IMR-90 (cell line): ENCODE results near the gene CRYBA4. TPM values are rescaled to one million over a fixed set of nuclear protein-coding genes. Genes with fewer than 3 reads are reported as not detected.

Experiments
- ATAC-seq: fragments of 200-7000 bp; cut with Tn5 transposase; 2 replicates; pipeline ENCODE4 v1.9.1; 2020; ENCODE audit warnings: low read depth, mild to moderate bottlenecking, moderate library complexity
- BruUV-seq: library from RNA; stranded (reverse); fragments of 400-500 nt; replicated peaks from 2 replicates; lab custom pipeline; 2021; lab: Mats Ljungman, UMichigan
- CTCF ChIA-PET: fragments of 300-600 bp; formaldehyde crosslinking; extraction: SDS; loops from one replicate; lab custom pipeline; 2021; ENCODE audit warnings: antibody characterized with exemption; lab: Yijun Ruan, JAX
- POLR2A ChIA-PET: fragments of 300-600 bp; sonication (Branson Sonifier 250); formaldehyde crosslinking; loops from one replicate; lab custom pipeline; 2022; ENCODE audit warnings: antibody characterized with exemption; ENCODE audit not compliant: unreplicated experiment; lab: Charles Lee
- DNase-seq: peaks from one replicate; pipeline ENCODE4 v3.0.0; 2013
- H2AFZ ChIP-seq: replicated peaks from 2 replicates; pipeline ENCODE3; 2013; ENCODE audit warnings: low read length, mild to moderate bottlenecking; ENCODE audit not compliant: poor library complexity
- H2AK5ac ChIP-seq: 2 replicates; pipeline ENCODE4 v1.6.1; 2013; ENCODE audit warnings: low read depth, low read length, inconsistent platforms
- H2AK9ac ChIP-seq: replicated peaks from 2 replicates; pipeline ENCODE3; 2013; ENCODE audit warnings: mild to moderate bottlenecking, low read depth, low read length, moderate library complexity; ENCODE audit not compliant: poor library complexity
- H2BK120ac ChIP-seq: 2 replicates; pipeline ENCODE4 v1.6.1; 2013; ENCODE audit warnings: low read depth, low read length, inconsistent platforms
- H2BK15ac ChIP-seq: 3 replicates; pipeline ENCODE4 v1.6.1; 2013; ENCODE audit warnings: low read depth, low read length, inconsistent platforms
- H2BK20ac ChIP-seq: 2 replicates; pipeline ENCODE4 v1.6.1; 2013; ENCODE audit warnings: low read depth, mild to moderate bottlenecking, inconsistent platforms, low read length, moderate library complexity
- H2BK5ac ChIP-seq: 2 replicates; pipeline ENCODE4 v1.6.1; 2013; ENCODE audit warnings: mild to moderate bottlenecking, low read depth, low read length, inconsistent platforms; ENCODE audit not compliant: poor library complexity, severe bottlenecking
- H3K14ac ChIP-seq: replicated peaks from 2 replicates; pipeline ENCODE4 v1.6.1; 2013; ENCODE audit warnings: low read depth, low read length, inconsistent platforms
- H3K18ac ChIP-seq: 2 replicates; pipeline ENCODE4 v1.6.1; 2013; ENCODE audit warnings: low read depth, low read length, control low read depth
- H3K23ac ChIP-seq: 2 replicates; pipeline ENCODE4 v1.6.1; 2013; ENCODE audit warnings: low read depth, low read length, inconsistent platforms
- H3K27ac ChIP-seq: 2 replicates; pipeline ENCODE4 v1.5.1; 2013; ENCODE audit warnings: mild to moderate bottlenecking, control low read depth, low read length; ENCODE audit not compliant: insufficient read depth
- H3K27me3 ChIP-seq: 2 replicates; pipeline ENCODE4 v1.6.1; 2013; ENCODE audit warnings: low read length; ENCODE audit not compliant: control insufficient read depth, insufficient read depth
- H3K36me3 ChIP-seq: 2 replicates; pipeline ENCODE4 v1.6.1; 2013; ENCODE audit warnings: low read length, mixed read lengths; ENCODE audit not compliant: control insufficient read depth, insufficient read depth
- H3K4ac ChIP-seq: 2 replicates; pipeline ENCODE4 v1.6.1; 2013; ENCODE audit warnings: low read depth, low read length, inconsistent platforms
- H3K4me1 ChIP-seq: 2 replicates; pipeline ENCODE4 v1.6.1; 2013; ENCODE audit warnings: low read length, mixed read lengths; ENCODE audit not compliant: control insufficient read depth, insufficient read depth
- H3K4me2 ChIP-seq: 2 replicates; pipeline ENCODE4 v1.6.1; 2013; ENCODE audit warnings: low read depth, mild to moderate bottlenecking, control low read depth, low read length, moderate library complexity
- H3K4me3 ChIP-seq: 2 replicates; pipeline ENCODE4 v1.5.1; 2013; ENCODE audit warnings: low read depth, mild to moderate bottlenecking, control low read depth, low read length, moderate library complexity; ENCODE audit not compliant: insufficient read depth
- H3K56ac ChIP-seq: 2 replicates; pipeline ENCODE4 v1.6.1; 2013; ENCODE audit warnings: low read length, inconsistent platforms; ENCODE audit not compliant: insufficient read depth; ENCODE audit errors: extremely low read depth
- H3K79me1 ChIP-seq, 2 experiments: 2 replicates each; pipeline ENCODE4 v1.6.1; 2013; ENCODE audit warnings: low read length in 2 of 2, inconsistent platforms in 1 of 2, low read depth in 1 of 2
- H3K9ac ChIP-seq: 2 replicates; pipeline ENCODE4 v1.6.1; 2013; ENCODE audit warnings: low read depth, low read length, control low read depth
- H3K9me1 ChIP-seq: 2 replicates; pipeline ENCODE4 v1.6.1; 2013; ENCODE audit warnings: low read length, inconsistent platforms; ENCODE audit not compliant: insufficient read depth
- H3K9me3 ChIP-seq: 2 replicates; pipeline ENCODE4 v1.6.1; 2013; ENCODE audit warnings: low read length; ENCODE audit not compliant: control insufficient read depth, insufficient read depth
- H4K20me1 ChIP-seq: 2 replicates; pipeline ENCODE4 v1.6.1; 2013; ENCODE audit warnings: low read length, inconsistent platforms; ENCODE audit not compliant: insufficient read depth
- H4K5ac ChIP-seq: 2 replicates; pipeline ENCODE4 v1.6.1; 2013; ENCODE audit warnings: mild to moderate bottlenecking, low read depth, low read length, control low read depth
- H4K8ac ChIP-seq, 2 experiments: 2 replicates each; pipeline ENCODE4 v1.6.1; 2013; ENCODE audit warnings: low read depth in 2 of 2, low read length in 2 of 2, control low read depth in 1 of 2, inconsistent platforms in 1 of 2
- H4K91ac ChIP-seq: 2 replicates; pipeline ENCODE4 v1.6.1; 2013; ENCODE audit warnings: low read depth, low read length, inconsistent platforms; ENCODE audit not compliant: insufficient read depth
- CHD1 ChIP-seq: IDR thresholded peaks from 2 replicates; pipeline ENCODE4 v1.6.1; 2012; ENCODE audit warnings: low read depth, low read length, improper control_type of control experiment
- MAFK ChIP-seq: IDR thresholded peaks from 2 replicates; pipeline ENCODE4 v1.6.1; 2012; ENCODE audit warnings: low read depth, low read length, improper control_type of control experiment
- POLR2A ChIP-seq: IDR thresholded peaks from 2 replicates; pipeline ENCODE4 v1.6.1; 2012; ENCODE audit warnings: mild to moderate bottlenecking, low read depth, low read length
- WGBS, 2 experiments: methylation state at CpG; one replicate each; pipeline versions ENCODE4 v1.1.5 to v1.1.7; 2013; ENCODE audit warnings: missing lambda C conversion rate in 2 of 2; ENCODE audit not compliant: insufficient read length in 1 of 2; ENCODE audit errors: extremely low coverage in 2 of 2; 5-methylcytosine and 5-hydroxymethylcytosine counted together
- dilution Hi-C: fragments of 300-500 bp; cut with HindIII; formaldehyde crosslinking; loops from one replicate; pipeline ENCODE4 v1.14.3; 2018; ENCODE audit warnings: low sequenced_read_pairs; ENCODE audit not compliant: unreplicated experiment
- in situ Hi-C: fragments of 300-500 bp; cut with MboI; formaldehyde crosslinking; loops from 3 replicates; pipeline ENCODE4 v1.14.3; 2019; ENCODE audit warnings: low sequenced_read_pairs, inconsistent platforms, mixed read lengths
- intact Hi-C: fragments of 100-400 bp; cut with micrococcal nuclease; formaldehyde crosslinking; loops from 2 replicates; pipeline ENCODE4 v1.10.0; 2022
- polyA plus RNA-seq, 3 experiments: library from polyadenylated mRNA; depleted of rRNA; stranded (reverse); fragments of >200 nt; gene quantifications; 2 replicates each; pipeline ENCODE4 v1.2.3, GENCODE V29; 2012; ENCODE audit warnings: low replicate concordance in 1 of 3
- total RNA-seq: library from RNA; depleted of rRNA; stranded (reverse); fragments of >200 nt; gene quantifications from 2 replicates; pipeline ENCODE4 v1.2.3, GENCODE V29; 2012
- TF ChIP-seq, protein P1 (sequence below): fragments of 150-350 bp; IDR thresholded peaks from 2 replicates; pipeline ENCODE4 v1.6.1; 2017; ENCODE audit warnings: mild to moderate bottlenecking, antibody characterized with exemption, low read length, low read depth
- TF ChIP-seq, protein P2 (sequence below): fragments of 150-350 bp; IDR thresholded peaks from 2 replicates; pipeline ENCODE4 v1.6.1; 2016; ENCODE audit warnings: low read depth, mild to moderate bottlenecking, low read length, moderate library complexity, borderline replicate concordance

Gene CRYBA4
- total and polyA plus RNA-seq, 2 of the 4 experiments (the other 2 are of a cell fraction) = not detected

DNA sequence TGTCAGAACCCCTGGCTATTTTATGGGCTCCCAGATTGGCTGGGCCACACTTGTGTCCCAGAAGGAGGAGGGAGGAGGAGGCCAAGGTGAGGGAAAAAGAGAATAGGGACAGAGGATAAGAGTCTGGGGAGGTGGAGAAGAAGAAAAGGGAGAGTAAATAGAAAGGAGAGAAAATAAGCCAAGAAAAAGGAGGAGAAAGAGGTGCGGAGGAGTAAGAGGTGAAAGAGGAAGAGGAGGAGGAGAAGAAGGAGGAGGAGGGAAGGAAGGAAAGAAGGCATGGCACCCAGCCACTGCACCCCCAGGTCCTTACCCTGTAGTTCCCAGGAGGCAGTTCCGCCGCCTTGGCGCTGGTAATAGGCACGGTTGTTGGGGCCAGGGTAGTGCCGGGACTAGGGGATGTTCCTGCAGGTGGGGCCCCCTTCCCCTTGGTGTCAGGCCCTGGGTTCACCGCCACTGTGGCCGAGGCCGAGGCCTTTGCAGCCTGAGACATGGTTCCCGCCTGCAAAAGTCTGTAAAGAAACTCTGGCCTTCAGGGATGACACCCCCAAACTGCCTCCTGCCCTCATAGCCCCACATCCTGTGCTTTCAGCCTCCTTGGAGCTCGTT, 5.8 kb upstream of the CRYBA4 start:
- H3K18ac ChIP-seq = no peak overlapping the region
- no peak overlapping the region for H3K14ac ChIP-seq
- intact Hi-C loops = no loop called here
- no peaks in the 10 kb centered on the region for H3K9me3 ChIP-seq
- peaks cover 8% of the 10 kb centered on the region for H3K27me3 ChIP-seq
- ChIA-PET CTCF (no interaction called here), POLR2A (no interaction called here)
- no peak overlapping the region for H3K23ac ChIP-seq
- H4K91ac ChIP-seq = no peak overlapping the region
- H3K4me2 ChIP-seq = no peak overlapping the region
- 84 to 100% methylated on average over 1 to 2 of the region's 11 CpGs for WGBS, 2 experiments
- no peak overlapping the region for H3K4me3 ChIP-seq
- no peak overlapping the region for H4K8ac ChIP-seq
- in situ Hi-C loops = no loop called here
- H3K4ac ChIP-seq = no peak overlapping the region
- no peak overlapping the region for H4K5ac ChIP-seq
- H4K20me1 ChIP-seq = no peaks in the 10 kb centered on the region
- TF ChIP-seq, protein P1, sequence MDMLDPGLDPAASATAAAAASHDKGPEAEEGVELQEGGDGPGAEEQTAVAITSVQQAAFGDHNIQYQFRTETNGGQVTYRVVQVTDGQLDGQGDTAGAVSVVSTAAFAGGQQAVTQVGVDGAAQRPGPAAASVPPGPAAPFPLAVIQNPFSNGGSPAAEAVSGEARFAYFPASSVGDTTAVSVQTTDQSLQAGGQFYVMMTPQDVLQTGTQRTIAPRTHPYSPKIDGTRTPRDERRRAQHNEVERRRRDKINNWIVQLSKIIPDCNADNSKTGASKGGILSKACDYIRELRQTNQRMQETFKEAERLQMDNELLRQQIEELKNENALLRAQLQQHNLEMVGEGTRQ = no peak
- TF ChIP-seq MAFK (no peak), POLR2A (no peak), CHD1 (no peak)
- TF ChIP-seq, protein P2, sequence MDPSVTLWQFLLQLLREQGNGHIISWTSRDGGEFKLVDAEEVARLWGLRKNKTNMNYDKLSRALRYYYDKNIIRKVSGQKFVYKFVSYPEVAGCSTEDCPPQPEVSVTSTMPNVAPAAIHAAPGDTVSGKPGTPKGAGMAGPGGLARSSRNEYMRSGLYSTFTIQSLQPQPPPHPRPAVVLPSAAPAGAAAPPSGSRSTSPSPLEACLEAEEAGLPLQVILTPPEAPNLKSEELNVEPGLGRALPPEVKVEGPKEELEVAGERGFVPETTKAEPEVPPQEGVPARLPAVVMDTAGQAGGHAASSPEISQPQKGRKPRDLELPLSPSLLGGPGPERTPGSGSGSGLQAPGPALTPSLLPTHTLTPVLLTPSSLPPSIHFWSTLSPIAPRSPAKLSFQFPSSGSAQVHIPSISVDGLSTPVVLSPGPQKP = no peak
- H2BK15ac ChIP-seq = no peak overlapping the region
- no peak overlapping the region for H2AK9ac ChIP-seq
- H3K27ac ChIP-seq = no peak overlapping the region
- ATAC-seq (no peak), DNase-seq (no peak)
- no peak overlapping the region for H3K56ac ChIP-seq
- H2BK120ac ChIP-seq = no peak overlapping the region
- H2AK5ac ChIP-seq = no peak overlapping the region
- H3K9me1 ChIP-seq = peaks cover 8% of the 10 kb centered on the region
- no peak overlapping the region for H3K9ac ChIP-seq
- H2AFZ ChIP-seq = no peak overlapping the region
- H2BK5ac ChIP-seq = no peak overlapping the region
- dilution Hi-C loops = no loop called here
- BruUV-seq = no TSS peak
- H3K79me1 ChIP-seq = no peaks in the 10 kb centered on the region
- H2BK20ac ChIP-seq = no peak overlapping the region
- no peaks in the 10 kb centered on the region; the same call in 1 of the 2 replicates for H3K4me1 ChIP-seq
- H3K36me3 ChIP-seq = no peaks in the 10 kb centered on the region
